Smooth muscle cell (in vitro differentiated cells): ENCODE data around the gene TBATA. TPM values are rescaled to one million over a fixed set of nuclear protein-coding genes. Genes with fewer than 3 reads are reported as not detected.

Experiments
- DNase-seq: peaks from one replicate; lab custom pipeline; 2025; ENCODE audit not compliant: unreplicated experiment; lab: John Stamatoyannopoulos, UW
- H2AFZ ChIP-seq: fragments of 200-600 bp; sonication (generic); 2 replicates; pipeline ENCODE4 v1.6.0; 2016; ENCODE audit warnings: antibody characterized with exemption, low read depth, mild to moderate bottlenecking
- H3F3A ChIP-seq: fragments of 200-600 bp; sonication (generic); 2 replicates; pipeline ENCODE4 v1.6.0; 2017; ENCODE audit warnings: antibody characterized with exemption, low read depth
- H3K27ac ChIP-seq: fragments of 200-600 bp; sonication (generic); 2 replicates; pipeline ENCODE4 v1.5.1; 2016; ENCODE audit warnings: low read depth, mild to moderate bottlenecking
- H3K27me3 ChIP-seq: fragments of 200-600 bp; sonication (generic); 2 replicates; pipeline ENCODE4 v1.6.1; 2016; ENCODE audit warnings: low read depth, mild to moderate bottlenecking
- H3K36me3 ChIP-seq: fragments of 200-600 bp; sonication (generic); 2 replicates; pipeline ENCODE4 v1.5.1; 2016; ENCODE audit warnings: low read depth
- H3K4me1 ChIP-seq: fragments of 200-600 bp; sonication (generic); 2 replicates; pipeline ENCODE4 v1.5.1; 2016; ENCODE audit warnings: low read depth
- H3K4me2 ChIP-seq: fragments of 200-600 bp; sonication (generic); 2 replicates; pipeline ENCODE4 v1.6.0; 2016; ENCODE audit warnings: mild to moderate bottlenecking
- H3K4me3 ChIP-seq: fragments of 200-600 bp; sonication (generic); 2 replicates; pipeline ENCODE4 v1.5.1; 2016; ENCODE audit warnings: mild to moderate bottlenecking
- H3K79me2 ChIP-seq: fragments of 200-600 bp; sonication (generic); 2 replicates; pipeline ENCODE4 v1.6.0; 2016; ENCODE audit warnings: low read depth, mild to moderate bottlenecking
- H3K9ac ChIP-seq: fragments of 200-600 bp; sonication (generic); 2 replicates; pipeline ENCODE4 v1.6.0; 2016; ENCODE audit warnings: low read depth
- H3K9me3 ChIP-seq: fragments of 200-600 bp; sonication (generic); replicated peaks from 2 replicates; pipeline ENCODE4 v1.5.1; 2016; ENCODE audit warnings: low read depth
- H4K20me1 ChIP-seq: fragments of 200-600 bp; sonication (generic); 2 replicates; pipeline ENCODE4 v1.6.0; 2016; ENCODE audit warnings: low read depth
- WGBS: methylation state at CpG from one replicate; pipeline ENCODE4 v1.1.7; 2016; ENCODE audit warnings: low lambda C conversion rate; 5-methylcytosine and 5-hydroxymethylcytosine counted together
- polyA plus RNA-seq: library from polyadenylated mRNA; unstranded; fragments of >200 nt; fragmentation: Nextera tagmentation; extraction: Ambion mirVana; gene quantifications from 2 replicates; pipeline ENCODE4 v1.2.1, GENCODE V29; 2016
- total RNA-seq: library from RNA; depleted of rRNA; stranded (reverse); fragments of >200 nt; gene quantifications from 2 replicates; pipeline ENCODE4 v1.2.3, GENCODE V29; 2014
- TF ChIP-seq, protein P1 (sequence below): fragments of 200-600 bp; sonication (generic); IDR thresholded peaks from 2 replicates; pipeline ENCODE4 v1.5.1; 2017; ENCODE audit warnings: borderline replicate concordance, mild to moderate bottlenecking, antibody characterized with exemption; ENCODE audit not compliant: insufficient read depth, poor library complexity, severe bottlenecking

TBATA gene
- total and polyA plus RNA-seq, 2 experiments from 2014 or later = not detected

DNA sequence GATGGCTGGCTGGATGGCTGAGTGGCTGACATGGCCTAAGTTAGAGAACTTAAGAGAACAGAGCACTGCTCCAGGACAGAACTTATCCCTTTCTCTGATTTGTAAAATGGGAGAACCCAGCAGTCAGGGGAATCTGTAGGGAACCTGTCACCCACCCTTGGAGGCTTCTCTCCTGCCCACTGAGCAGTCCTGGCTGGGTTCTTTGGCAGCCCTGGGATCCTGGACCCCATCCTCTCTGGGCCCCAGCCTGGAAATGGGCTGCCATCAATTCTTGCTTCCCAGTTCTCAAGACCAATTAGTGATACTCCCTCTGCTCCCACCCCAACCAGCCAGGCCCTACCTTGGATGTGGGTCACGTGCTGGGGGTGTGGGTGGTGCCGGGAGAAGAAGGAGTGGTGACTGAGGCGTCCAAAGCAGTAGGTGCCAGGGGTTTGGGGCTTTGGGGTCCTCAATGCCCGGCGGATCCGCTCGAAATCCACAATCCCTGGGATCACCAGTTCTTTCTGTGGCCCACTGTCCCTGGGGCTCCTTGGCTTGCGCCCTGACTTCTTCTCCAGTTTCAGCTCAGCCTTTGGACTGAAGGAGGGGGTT lies 3.6 kb downstream of the TBATA start:
- Histone ChIP-seq H3K27ac (no peak overlapping the region), H3K79me2 (no peaks in the 10 kb centered on the region), H3K36me3 (no peaks in the 10 kb centered on the region), H3K4me3 (no peak overlapping the region), H4K20me1 (no peaks in the 10 kb centered on the region), H2AFZ (no peak overlapping the region), H3K9ac (no peak overlapping the region), H3F3A (no peaks in the 10 kb centered on the region), H3K4me1 (no peaks in the 10 kb centered on the region), H3K4me2 (no peak overlapping the region), H3K27me3 (no peaks in the 10 kb centered on the region), H3K9me3 (no peaks in the 10 kb centered on the region)
- TF ChIP-seq, protein P1, sequence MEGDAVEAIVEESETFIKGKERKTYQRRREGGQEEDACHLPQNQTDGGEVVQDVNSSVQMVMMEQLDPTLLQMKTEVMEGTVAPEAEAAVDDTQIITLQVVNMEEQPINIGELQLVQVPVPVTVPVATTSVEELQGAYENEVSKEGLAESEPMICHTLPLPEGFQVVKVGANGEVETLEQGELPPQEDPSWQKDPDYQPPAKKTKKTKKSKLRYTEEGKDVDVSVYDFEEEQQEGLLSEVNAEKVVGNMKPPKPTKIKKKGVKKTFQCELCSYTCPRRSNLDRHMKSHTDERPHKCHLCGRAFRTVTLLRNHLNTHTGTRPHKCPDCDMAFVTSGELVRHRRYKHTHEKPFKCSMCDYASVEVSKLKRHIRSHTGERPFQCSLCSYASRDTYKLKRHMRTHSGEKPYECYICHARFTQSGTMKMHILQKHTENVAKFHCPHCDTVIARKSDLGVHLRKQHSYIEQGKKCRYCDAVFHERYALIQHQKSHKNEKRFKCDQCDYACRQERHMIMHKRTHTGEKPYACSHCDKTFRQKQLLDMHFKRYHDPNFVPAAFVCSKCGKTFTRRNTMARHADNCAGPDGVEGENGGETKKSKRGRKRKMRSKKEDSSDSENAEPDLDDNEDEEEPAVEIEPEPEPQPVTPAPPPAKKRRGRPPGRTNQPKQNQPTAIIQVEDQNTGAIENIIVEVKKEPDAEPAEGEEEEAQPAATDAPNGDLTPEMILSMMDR = no peak
- WGBS = 91% methylated on average over 8 of the region's 8 CpGs
- DNase-seq = no peak

DNA sequence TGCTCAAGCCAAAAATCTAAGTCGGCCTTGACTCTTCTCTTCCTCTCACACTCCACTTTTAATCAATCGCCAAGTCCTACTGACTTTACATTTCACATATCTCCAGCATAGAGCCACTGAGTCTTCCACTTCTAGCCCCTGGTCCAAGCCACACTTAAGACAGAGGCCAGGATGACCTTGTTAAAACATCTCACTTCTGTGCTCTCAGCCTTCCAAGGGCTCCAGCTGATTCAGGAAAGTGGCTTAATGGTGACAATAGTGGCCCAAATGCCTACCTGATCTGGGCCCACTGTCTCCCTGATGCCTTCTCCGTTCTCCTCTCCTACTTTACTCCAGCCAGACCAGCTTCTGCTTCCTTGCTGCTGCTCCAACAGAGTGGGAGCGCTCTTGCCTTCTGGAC lies 4.4 kb downstream of the TBATA start:
- no peak overlapping the region for H3K4me2 ChIP-seq
- 96% methylated on average over 4 of the region's 4 CpGs for WGBS
- no peak overlapping the region for H3K27ac ChIP-seq
- H3K9me3 ChIP-seq = no peaks in the 10 kb centered on the region
- H3K79me2 ChIP-seq = no peaks in the 10 kb centered on the region
- H3K27me3 ChIP-seq = no peaks in the 10 kb centered on the region
- no peaks in the 10 kb centered on the region for H3K36me3 ChIP-seq
- H2AFZ ChIP-seq = no peak overlapping the region
- no peak overlapping the region for H3K9ac ChIP-seq
- H3F3A ChIP-seq = no peaks in the 10 kb centered on the region
- TF ChIP-seq, protein P1 = no peak
- no peaks in the 10 kb centered on the region for H3K4me1 ChIP-seq
- no peak overlapping the region for H3K4me3 ChIP-seq
- no peaks in the 10 kb centered on the region for H4K20me1 ChIP-seq
- no peak for DNase-seq

DNA sequence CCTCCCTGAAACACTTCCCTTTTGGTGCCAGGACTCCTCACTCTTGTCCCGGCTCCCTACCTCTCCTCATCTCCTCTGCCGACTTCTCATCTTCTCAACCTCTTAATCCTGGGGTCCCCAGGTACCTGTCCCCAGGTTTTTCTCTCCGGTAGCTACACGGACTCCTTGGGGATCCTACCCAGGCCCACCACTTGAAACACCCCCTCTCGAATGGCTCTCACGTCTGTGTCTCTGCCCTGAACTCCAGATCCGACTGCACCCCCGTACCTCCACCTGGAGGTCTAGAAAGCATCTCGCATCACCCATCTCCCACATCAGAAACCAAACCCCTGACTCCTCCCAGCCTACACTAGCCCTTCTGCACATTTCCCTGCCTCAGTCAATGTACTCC lies 4.8 kb downstream of the TBATA start:
- no peak for DNase-seq
- WGBS = 96% methylated on average over 9 of the region's 9 CpGs
- Histone ChIP-seq H3F3A (no peaks in the 10 kb centered on the region), H3K36me3 (no peaks in the 10 kb centered on the region), H3K27me3 (no peaks in the 10 kb centered on the region), H3K79me2 (no peaks in the 10 kb centered on the region), H3K4me2 (no peak overlapping the region), H2AFZ (no peak overlapping the region), H3K4me1 (no peaks in the 10 kb centered on the region), H3K4me3 (no peak overlapping the region), H4K20me1 (no peaks in the 10 kb centered on the region), H3K9ac (no peak overlapping the region), H3K27ac (no peak overlapping the region), H3K9me3 (no peaks in the 10 kb centered on the region)
- TF ChIP-seq, protein P1 = no peak

DNA sequence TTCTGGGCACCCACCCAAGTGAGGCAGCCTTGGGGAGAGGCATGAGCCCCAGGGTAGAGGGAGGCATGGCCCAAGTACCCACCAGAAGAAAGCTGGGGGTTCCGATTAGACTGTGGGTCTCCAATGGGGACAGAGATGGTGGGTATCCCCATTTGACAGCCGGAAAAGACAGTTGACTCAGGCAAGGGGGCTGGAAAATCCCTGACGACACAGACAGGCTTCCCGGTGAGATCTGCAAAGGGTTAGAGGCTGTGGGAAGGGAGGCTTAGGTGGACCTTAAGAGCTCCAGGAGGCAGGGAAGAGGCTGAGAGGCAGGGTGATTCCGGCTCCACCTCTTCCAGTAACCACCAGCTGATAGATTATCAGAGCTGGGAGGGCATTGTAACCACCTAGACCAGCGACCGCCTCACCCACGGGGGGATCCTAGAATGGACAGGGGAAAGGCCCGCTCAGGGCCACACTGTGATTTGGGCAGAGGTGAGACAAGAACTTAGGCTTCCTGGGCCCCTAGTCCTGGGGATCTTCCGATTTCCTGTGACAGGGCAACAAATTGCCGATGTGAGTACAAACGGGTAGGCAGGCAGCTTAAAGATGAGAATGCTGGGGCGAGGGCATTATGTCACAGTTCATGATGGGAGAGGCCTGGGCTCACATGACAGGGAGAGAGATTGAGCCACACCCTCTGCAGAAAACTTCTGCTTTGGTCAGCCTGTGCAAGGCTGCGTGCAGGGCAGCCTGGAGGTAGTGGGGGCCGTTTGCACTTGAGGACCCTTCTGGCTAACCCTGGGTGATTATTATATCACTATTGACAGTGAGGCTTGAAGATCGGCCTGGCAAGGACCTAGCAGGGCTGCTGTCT lies 5.4 kb downstream of the TBATA start:
- H3K4me3 ChIP-seq = no peak overlapping the region
- no peak overlapping the region for H3K4me2 ChIP-seq
- H3K27me3 ChIP-seq = no peaks in the 10 kb centered on the region
- no peak overlapping the region for H3K9ac ChIP-seq
- H3K4me1 ChIP-seq = no peaks in the 10 kb centered on the region
- no peaks in the 10 kb centered on the region for H4K20me1 ChIP-seq
- no peak overlapping the region for H3K27ac ChIP-seq
- TF ChIP-seq, protein P1 = no peak
- H3F3A ChIP-seq = no peaks in the 10 kb centered on the region
- H3K9me3 ChIP-seq = no peaks in the 10 kb centered on the region
- no peak for DNase-seq
- no peaks in the 10 kb centered on the region for H3K36me3 ChIP-seq
- H3K79me2 ChIP-seq = no peaks in the 10 kb centered on the region
- H2AFZ ChIP-seq = no peak overlapping the region
- 87% methylated on average over 15 of the region's 16 CpGs for WGBS
